SK-N-SH treated with all-trans-retinoic acid at 6 μM for 48 hours (cell line): ENCODE results near the gene CYP27B1.

Experiments used
- CSRNP3 ChIP-seq: fragments of 250-450 bp; sonication (Bioruptor Pico); IDR thresholded peaks from 2 replicates; pipeline ENCODE4 v1.5.1; 2021; ENCODE audit warnings: mild to moderate bottlenecking, moderate library complexity
- ISL1 ChIP-seq: fragments of 250-450 bp; sonication (Bioruptor Pico); IDR thresholded peaks from 2 replicates; pipeline ENCODE4 v2.1.2; 2022; ENCODE audit warnings: mild to moderate bottlenecking, moderate library complexity
- ZC3H10 ChIP-seq: fragments of 250-450 bp; sonication (Bioruptor Pico); IDR thresholded peaks from 2 replicates; pipeline ENCODE4 v1.5.1; 2021; ENCODE audit warnings: mild to moderate bottlenecking, moderate library complexity

GRCh38 chr12:57780284-57780897 is 13.5 kb upstream of the CYP27B1 start:
- TF ChIP-seq ZC3H10, result no peak
- TF ChIP-seq CSRNP3, result no peak
- no peak for TF ChIP-seq ISL1 (CRISPR knock-in tag)
